Uterus (tissue), 4 donors: ENCODE measurements around the gene BACE2. TPM values are rescaled to one million over a fixed set of nuclear protein-coding genes. Genes with fewer than 3 reads are reported as not detected.

Experiments
- DNase-seq, 2 donors: peaks; one replicate each; pipeline ENCODE4 v3.0.0-alpha.2; 2019 to 2020
- H3K27ac ChIP-seq, 2 donors: fragments of 200-600 bp; sonication (generic); 1 replicate in 1 of 2; 2 replicates in 1 of 2; pipeline ENCODE4 v1.5.1; 2016 to 2018
- H3K27me3 ChIP-seq, 2 donors: fragments of 200-600 bp; sonication (generic); one replicate each; pipeline ENCODE4 v1.5.1; 2018 to 2019; ENCODE audit warnings: control low read depth in 1 of 2
- H3K36me3 ChIP-seq, 2 donors: fragments of 200-600 bp; sonication (generic); one replicate each; pipeline ENCODE4 v1.5.1; 2019; ENCODE audit warnings: control low read depth in 1 of 2
- H3K4me1 ChIP-seq, 2 donors: fragments of 200-600 bp; sonication (generic); one replicate each; pipeline ENCODE4 v1.5.1; 2018 to 2019; ENCODE audit warnings: control low read depth in 1 of 2
- H3K4me3 ChIP-seq, 2 donors: fragments of 200-600 bp; sonication (generic); 1 replicate in 1 of 2; 2 replicates in 1 of 2; pipeline ENCODE4 v1.5.1; 2018 to 2019; ENCODE audit warnings: mild to moderate bottlenecking in 1 of 2
- H3K9me3 ChIP-seq, 2 donors: fragments of 200-600 bp; sonication (generic); one replicate each; pipeline ENCODE4 v1.5.1; 2019; ENCODE audit warnings: control low read depth in 1 of 2
- CTCF ChIP-seq, 4 experiments: fragments of 200-600 bp in 2 of 4; fragments of 450-650 bp in 2 of 4; sonication (generic) in 2 of 4; IDR thresholded peaks; one replicate each; pipeline ENCODE4 v1.5.1; 2016 to 2019; ENCODE audit warnings: antibody characterized with exemption in 4 of 4, mild to moderate bottlenecking in 2 of 4, moderate library complexity in 1 of 4
- POLR2A ChIP-seq, 2 donors: fragments of 450-650 bp; IDR thresholded peaks; one replicate each; pipeline ENCODE4 v1.6.1; 2016; ENCODE audit warnings: antibody characterized with exemption in 2 of 2, mild to moderate bottlenecking in 1 of 2, moderate library complexity in 1 of 2
- intact Hi-C: fragments of 100-400 bp; cut with DNase I; formaldehyde crosslinking; loops from one replicate; pipeline ENCODE4 v1.15.1; 2023; ENCODE audit warnings: low total_unique reads
- total RNA-seq, 4 donors: library from RNA; depleted of rRNA in 3 of 4; stranded (reverse); fragments of >200 nt in 3 of 4; gene quantifications; one replicate each; pipeline versions ENCODE4 v1.1.0 to v1.2.4, GENCODE V29; 2014 to 2023
- donor health status: DM: yes; HTN: yes; CAD: no.

BACE2 gene
- total RNA-seq, 4 donors from 2014 or later: 22.8 to 98.8 (median 76.5) TPM

- H3K27ac ChIP-seq: no peak overlapping the region
- no peaks in the 10 kb centered on the region for H3K9me3 ChIP-seq
- no peaks in the 10 kb centered on the region for H3K4me1 ChIP-seq
- intact Hi-C loops: no loop called here
- TF ChIP-seq POLR2A (IDR thresholded peaks at IDR 0.05) (no peak), CTCF (IDR thresholded peaks at IDR 0.05) (no peak)
- DNase-seq: no peak
- H3K27me3 ChIP-seq: no peaks in the 10 kb centered on the region
- H3K36me3 ChIP-seq: no peaks in the 10 kb centered on the region
- no peak overlapping the region for H3K4me3 ChIP-seq
Observed at GRCh38 chr21:41136286-41136685, 31.7 kb upstream of the BACE2 start.

- TF ChIP-seq POLR2A (IDR thresholded peaks at IDR 0.05) (no peak), CTCF (IDR thresholded peaks at IDR 0.05) (no peak)
- no peak overlapping the region for H3K4me3 ChIP-seq
- no peak overlapping the region for H3K27ac ChIP-seq
- no peaks in the 10 kb centered on the region for H3K36me3 ChIP-seq
- no peak for DNase-seq
- intact Hi-C loops: no loop called here
- H3K4me1 ChIP-seq: peaks cover 0 to 8% of the 10 kb centered on the region in 2 donors
- H3K27me3 ChIP-seq: no peaks in the 10 kb centered on the region
- no peaks in the 10 kb centered on the region for H3K9me3 ChIP-seq
Observed at GRCh38 chr21:41137401-41137800, 30.6 kb upstream of the BACE2 start.

GRCh38 chr21:41137889-41138288 is 30.1 kb upstream of the BACE2 start:
- Histone ChIP-seq H3K4me1 (peaks cover 0 to 8% of the 10 kb centered on the region in 2 donors), H3K4me3 (no peak overlapping the region), H3K27ac (no peak overlapping the region), H3K27me3 (no peaks in the 10 kb centered on the region), H3K36me3 (no peaks in the 10 kb centered on the region), H3K9me3 (no peaks in the 10 kb centered on the region)
- DNase-seq: no peak
- intact Hi-C loops: no loop called here
- TF ChIP-seq CTCF (IDR thresholded peaks at IDR 0.05) (no peak), POLR2A (IDR thresholded peaks at IDR 0.05) (no peak)

- Histone ChIP-seq H3K9me3 (no peaks in the 10 kb centered on the region), H3K4me1 (peaks cover 0 to 8% of the 10 kb centered on the region in 2 donors), H3K4me3 (no peak overlapping the region), H3K27ac (no peak overlapping the region), H3K36me3 (no peaks in the 10 kb centered on the region), H3K27me3 (no peaks in the 10 kb centered on the region)
- intact Hi-C loops: no loop called here
- TF ChIP-seq POLR2A (IDR thresholded peaks at IDR 0.05) (no peak), CTCF (IDR thresholded peaks at IDR 0.05) (no peak)
- DNase-seq: no peak
Observed at GRCh38 chr21:41138711-41139110, 29.2 kb upstream of the BACE2 start.

GRCh38 chr21:41139275-41139674 is 28.7 kb upstream of the BACE2 start:
- no peak for DNase-seq
- Histone ChIP-seq H3K27ac (no peak overlapping the region), H3K36me3 (no peaks in the 10 kb centered on the region), H3K9me3 (no peaks in the 10 kb centered on the region), H3K4me3 (no peak overlapping the region), H3K4me1 (peaks cover 0 to 8% of the 10 kb centered on the region in 2 donors), H3K27me3 (no peaks in the 10 kb centered on the region)
- TF ChIP-seq POLR2A (IDR thresholded peaks at IDR 0.05) (no peak), CTCF (IDR thresholded peaks at IDR 0.05) (no peak)
- intact Hi-C loops: no loop called here
